ENCODE measurements around the gene KLHL29.

Gene KLHL29

DNA sequence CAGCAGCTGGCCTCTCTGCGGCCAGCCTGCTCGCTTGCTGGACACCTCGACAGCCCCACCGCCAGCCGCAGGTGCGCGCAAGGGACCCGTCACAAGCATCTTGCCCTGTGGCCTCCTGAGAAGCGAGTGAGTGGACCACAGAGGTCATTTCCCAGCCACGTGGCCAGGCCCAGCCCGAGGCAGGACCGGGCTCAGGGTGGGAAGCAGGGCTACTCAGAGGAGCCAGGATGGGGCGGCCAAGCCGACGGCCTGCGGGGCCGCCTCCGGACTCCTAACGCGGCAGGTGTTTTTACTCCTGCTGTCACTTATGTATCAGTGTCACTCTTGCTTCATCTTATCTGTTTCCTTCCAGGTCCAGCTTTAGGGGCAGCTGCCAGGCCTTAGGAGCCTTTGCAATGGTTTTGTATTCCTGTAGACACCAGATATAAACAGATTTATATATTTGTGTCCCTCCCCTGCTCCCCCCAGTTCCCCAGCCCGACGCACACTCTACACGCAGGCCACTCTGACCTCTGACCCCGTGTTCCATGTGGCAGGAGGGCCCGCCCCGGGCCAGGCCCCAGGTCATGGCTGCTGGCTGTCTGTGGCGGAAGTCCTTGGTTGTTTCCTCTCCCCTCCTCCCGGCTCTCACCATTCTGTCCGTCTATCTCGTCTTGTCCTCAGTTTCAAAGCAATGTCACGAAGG lies 305.6 kb downstream of the KLHL29 start:
- no peak for DNase-seq

DNA sequence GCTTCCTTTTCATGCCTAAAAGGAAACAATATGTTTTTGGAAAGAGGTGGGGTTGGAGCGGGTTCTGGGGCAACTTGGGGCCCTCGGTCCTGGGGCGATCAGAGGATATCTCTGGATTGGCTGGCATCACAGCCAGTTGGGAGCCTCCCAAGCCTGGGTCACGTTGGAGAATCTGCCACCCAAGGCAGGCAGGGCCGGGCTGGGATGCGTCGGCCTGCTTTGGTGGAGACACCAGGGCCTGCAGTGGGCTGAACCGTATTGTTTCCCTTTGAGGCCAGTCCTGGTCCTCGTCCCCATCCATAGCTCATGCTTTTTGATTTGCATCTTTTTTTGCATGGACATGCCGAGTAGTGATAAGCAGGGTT lies 306.1 kb downstream of the KLHL29 start:
- DNase-seq: no peak

DNA sequence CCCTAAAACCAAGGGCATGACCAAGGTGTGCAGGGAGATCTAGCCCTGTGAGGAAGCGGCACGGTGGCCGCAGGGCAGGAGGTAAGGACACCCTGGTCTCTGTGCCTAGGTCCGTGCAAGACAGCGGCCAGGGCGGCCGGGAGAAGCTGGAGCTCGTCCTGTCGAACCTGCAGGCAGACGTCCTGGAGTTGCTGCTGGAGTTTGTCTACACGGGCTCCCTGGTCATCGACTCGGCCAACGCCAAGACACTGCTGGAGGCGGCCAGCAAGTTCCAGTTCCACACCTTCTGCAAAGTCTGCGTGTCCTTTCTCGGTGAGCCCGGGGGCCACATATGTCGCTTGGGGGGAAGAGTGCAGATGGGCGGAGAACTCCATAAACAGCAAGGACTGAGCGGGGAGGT lies 306.6 kb downstream of the KLHL29 start:
- DNase-seq: no peak

DNA sequence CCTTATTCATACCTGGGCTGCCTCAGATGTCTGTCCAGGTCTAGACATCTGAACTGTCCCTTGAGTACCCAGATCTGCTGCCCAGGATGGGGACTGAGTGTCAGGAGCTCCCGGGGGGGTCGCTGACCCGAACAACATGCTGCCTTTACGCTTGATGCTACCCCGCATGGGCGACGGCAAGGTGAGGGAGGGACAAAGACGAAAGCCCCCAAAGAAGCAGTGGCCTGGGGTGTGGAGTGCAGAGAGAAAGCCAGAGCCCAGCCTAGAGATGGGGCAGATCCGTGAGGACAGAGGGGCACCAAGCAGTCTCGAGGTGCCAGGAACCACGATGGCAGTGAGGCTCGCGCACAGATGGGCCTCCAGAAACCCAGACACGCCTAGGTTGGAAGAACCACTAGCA lies 307.3 kb downstream of the KLHL29 start:
- no peak for DNase-seq

DNA sequence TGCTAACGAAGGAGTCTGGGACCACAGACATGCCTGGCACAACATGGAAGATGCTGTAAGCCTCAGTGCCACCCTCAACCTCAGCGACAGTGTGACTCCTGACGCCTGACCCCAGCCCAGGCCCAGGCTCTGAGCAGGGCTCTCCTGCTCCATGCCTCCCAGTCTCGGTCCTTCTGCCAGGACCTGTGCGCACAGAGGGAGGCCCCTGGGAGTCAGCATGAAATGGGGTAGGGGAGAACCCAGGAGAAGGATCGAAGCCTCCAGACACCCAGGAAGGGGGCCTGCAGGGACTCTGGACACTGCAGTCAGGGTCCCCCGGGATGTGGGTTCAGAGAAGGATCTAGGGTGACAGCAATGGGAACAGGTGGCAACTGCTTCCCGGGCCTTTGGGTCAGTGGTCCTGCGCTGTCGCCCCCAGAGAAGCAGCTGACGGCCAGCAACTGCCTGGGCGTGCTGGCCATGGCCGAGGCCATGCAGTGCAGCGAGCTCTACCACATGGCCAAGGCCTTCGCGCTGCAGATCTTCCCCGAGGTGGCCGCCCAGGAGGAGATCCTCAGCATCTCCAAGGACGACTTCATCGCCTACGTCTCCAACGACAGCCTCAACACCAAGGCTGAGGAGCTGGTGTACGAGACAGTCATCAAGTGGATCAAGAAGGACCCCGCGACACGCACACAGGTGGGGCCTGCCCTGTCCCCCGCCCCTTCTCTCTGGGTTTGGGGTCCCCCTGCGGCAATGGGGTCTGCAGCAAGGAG lies 308.0 kb downstream of the KLHL29 start:
- DNase-seq: no peak

DNA sequence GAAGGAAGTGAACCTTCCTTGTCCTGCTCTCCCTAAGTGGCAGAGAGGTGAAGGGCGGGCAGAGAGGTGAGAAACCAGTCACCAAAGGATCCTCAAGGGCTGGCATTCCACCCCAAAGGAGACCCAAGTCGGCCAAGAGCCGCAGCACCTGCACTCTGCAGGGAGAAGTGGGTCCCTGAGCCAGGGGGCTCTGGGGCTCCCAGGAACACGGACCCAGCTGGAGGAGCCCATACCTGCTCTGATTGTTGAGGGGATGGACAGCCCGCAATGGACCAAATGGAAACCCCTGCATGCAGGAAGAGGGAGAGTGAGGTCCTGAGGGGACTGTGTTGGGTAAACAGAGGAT lies 308.6 kb downstream of the KLHL29 start:
- DNase-seq: no peak

DNA sequence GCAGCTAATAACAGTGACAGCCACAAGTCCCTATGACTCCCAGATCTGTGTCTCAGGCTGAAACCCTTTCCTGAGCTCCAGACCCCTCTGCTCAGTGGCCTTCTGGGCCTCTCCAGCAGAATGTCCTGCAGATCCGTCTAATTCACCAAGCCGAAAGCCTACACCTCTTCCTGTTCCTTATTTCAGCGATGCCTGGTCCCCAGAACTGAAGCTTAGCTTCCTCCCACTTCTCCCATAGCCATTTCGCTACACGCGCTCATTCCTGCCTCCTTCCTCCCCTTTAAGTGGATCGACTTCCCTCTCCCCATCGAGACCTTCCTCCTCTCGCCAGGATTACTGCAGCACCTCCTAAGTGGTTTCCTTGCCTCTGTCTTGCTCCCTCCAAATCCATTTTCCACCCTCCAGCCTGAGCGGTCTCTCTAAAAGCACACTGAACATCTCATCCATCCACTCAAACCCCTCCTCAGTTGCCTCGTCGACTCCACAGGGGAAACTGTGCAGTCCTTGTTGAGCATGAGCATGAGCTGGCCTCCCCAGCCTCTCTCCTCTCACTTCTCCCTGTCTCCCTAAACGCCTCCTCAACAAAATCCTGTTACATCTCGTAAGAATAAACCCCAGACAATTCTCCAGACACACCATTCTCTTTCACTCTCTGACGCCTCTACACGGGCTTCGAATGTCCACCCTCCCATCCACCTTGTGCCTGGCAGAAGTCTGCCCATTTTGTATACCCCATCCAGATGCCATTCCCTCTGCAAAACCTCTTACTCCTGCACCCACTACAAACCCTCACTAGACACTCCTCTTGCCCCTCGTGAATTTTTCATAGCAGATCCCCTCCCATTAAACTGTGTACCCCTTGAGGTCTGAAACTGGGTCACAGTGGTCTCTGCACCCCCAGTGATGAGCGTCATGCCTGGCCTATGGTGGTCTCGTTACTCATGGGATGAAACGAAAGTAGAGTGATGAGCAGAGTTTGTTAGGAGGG lies 309.4 kb downstream of the KLHL29 start:
- DNase-seq: no peak

DNA sequence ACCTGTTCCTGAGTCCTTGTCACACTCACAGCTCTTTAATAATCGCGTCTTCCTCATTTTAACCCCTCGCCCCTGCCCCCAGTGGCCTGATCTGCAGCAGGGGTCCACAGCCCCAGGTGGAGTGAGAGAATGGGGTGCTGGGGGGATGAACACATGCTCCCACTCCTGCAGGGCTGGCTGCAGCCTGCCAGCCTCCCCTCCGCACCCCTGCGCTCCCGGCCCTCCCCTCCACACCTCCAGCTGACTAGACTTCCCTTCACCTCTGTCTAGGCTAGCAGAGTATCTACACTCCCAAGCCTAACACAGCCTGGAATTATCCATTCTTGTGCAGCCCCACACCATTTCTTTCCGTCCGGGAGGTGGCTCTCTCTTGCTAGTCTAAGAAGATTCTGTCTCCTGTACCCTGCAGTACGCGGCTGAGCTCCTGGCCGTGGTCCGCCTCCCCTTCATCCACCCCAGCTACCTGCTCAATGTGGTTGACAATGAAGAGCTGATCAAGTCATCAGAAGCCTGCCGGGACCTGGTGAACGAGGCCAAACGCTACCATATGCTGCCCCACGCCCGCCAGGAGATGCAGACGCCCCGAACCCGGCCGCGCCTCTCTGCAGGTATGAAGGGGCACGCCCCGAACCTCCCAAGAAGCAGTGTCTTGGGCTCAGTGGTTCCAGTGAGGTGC lies 310.4 kb downstream of the KLHL29 start:
- DNase-seq: no peak

DNA sequence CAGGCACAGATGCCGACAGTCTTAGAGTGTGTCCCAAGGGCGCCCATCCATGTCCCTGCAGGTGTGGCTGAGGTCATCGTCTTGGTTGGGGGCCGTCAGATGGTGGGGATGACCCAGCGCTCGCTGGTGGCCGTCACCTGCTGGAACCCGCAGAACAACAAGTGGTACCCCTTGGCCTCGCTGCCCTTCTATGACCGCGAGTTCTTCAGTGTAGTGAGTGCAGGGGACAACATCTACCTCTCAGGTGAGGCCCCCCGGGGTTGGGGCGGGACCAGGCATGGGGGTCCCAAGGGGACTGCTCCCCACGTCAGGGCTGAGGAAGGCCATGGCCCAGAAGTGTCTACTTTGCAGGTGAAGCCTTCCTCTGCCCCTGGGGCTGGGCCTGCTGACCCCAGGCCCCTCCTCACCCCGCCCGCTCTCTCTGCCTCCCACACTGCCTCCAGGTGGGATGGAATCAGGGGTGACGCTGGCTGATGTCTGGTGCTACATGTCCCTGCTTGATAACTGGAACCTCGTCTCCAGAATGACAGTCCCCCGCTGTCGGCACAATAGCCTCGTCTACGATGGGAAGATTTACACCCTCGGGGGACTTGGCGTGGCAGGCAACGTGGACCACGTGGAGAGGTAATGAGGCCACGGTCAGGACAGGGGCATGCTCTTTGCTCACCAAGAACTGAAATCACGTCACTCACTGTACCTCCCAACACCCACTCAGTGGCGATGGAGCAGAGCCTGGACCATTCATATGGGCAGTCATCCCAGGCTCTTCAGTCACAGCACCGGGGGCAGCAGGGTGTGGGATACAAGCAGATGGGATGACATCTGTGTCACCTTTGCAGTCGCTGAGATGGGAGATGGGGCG lies 311.1 kb downstream of the KLHL29 start:
- DNase-seq: no peak

DNA sequence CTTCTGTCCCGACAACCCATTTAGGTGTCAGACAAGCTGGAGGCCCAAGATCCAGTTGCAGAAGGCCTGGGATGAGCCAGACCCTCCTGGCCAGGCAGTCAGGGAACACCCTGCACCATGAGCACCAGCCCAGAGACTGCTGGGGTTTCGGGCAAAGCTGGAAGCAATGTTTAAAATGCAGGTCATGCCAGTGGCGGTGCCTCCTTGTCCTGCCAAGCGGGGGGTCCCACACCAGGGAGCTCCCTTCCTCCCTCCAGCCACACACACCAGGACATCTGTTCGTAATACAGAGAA lies 311.7 kb downstream of the KLHL29 start:
- no peak for DNase-seq

DNA sequence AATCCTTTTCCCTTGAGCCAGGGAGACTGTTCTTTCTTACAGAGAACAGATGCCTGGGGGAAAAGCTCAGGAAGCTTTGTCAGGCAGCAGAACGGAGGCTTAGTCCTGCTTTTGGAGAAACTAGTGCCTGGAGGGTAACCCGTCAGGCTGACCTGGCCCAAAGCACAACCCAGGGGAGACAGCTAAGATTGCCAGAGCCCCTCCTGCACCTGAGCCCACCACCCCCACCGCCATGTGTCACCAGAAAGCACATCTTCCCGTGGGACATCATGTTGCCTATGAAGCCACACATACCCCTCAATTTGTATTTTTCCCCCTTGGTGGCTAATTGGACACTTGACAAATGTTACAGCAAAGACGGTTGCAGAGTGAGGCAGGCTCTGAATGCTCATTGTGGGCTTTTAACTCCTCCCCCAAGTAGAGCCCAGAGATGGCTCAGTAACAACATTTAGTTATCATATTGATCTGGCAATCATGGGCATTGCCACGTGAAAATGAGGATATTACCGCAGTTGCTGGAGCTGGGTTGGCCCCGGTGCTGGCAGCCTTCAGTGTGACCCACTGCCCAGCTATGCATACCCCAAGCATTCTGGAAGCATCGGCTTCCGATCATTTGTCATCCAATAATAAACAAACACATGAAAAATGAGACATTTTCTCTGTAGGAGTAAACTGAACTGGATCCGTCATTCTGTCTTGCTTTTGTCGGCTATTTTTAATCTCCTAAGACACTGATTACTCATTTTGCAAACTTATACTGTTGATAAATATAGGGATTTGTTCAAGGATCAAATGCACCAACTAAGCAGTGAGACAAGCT lies 312.5 kb downstream of the KLHL29 start:
- DNase-seq: no peak

DNA sequence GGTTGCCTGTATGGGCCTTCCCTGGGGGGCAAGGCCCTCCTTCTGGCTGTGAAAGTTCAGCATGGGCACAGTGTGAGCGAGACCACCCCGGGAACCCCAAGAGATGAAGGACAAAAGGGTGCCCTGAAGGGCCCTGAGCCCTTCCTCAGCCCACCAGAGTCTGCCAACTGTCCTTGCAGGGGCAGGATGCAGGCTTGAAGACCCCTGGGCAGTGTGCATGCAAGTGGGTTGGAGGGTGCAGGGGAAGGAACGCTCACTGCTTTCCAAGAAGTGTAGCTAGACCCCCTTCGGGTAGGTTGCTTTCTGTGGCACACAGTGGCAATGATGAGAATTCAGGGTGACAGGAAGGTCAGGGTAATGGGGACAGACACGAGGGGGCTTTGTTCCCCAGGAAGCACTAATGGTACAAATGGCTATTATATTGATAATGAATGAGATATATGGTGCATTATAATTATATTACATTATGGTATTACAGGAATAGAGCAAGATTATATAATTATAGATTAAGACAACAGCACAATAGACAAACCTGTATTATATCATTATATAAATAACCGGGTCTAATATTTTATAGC lies 313.2 kb downstream of the KLHL29 start:
- DNase-seq: no peak

DNA sequence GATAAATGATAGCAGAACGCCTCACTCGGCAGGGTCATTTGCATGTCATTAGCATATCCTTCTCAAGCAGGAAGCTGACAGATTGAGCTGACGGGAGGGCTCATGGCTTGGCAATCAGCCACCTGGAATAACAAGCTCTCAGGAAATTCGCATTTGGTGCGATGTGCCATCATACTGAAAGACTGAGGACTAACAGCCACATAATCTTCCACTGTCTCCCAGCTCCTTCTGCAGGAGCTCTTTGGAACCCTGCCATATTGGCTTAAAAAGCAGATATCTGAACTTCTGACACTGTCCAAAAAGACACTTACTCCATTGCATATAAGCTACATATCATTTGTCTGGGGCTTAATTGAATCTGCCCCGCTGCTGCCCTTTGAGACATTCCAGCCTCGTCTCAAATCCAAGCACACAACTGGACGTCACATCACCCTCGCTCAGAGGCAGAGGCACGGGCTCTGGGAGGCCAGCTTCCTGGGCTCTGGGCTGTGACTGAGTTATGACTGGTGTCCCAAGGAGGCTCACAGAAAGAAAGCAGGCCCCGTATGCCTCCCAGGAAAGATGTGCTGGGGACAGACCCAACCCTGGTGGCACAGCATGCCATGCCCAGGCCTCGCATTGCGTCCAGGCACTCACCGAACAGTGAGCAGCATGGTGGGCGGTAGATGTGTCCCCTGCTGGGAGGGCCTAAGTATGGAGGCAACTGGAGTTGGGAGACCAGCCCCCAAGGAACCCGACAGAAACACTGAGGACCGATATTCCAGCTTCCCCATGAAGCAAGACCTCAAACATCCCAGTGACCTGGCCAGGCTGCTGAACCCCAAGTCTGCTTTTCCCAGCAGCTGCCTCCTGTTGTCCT lies 314.0 kb downstream of the KLHL29 start:
- no peak for DNase-seq

DNA sequence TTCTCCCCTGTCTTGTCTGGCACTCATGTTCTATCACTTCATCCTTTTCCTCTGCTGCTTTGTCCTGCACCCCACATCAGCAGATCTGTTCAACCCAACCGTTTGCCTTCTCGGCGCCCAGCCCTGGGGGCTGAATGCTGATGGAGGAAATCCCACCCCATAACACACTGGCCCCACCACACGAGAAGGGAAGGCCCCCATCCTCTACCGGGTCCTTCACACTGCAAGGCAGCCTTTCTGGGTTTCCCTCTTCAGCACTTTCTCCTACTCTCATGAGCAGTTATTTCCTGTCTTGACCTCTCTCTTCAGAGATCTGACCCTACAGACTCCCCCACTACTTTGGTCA lies 314.6 kb downstream of the KLHL29 start:
- no peak for DNase-seq

DNA sequence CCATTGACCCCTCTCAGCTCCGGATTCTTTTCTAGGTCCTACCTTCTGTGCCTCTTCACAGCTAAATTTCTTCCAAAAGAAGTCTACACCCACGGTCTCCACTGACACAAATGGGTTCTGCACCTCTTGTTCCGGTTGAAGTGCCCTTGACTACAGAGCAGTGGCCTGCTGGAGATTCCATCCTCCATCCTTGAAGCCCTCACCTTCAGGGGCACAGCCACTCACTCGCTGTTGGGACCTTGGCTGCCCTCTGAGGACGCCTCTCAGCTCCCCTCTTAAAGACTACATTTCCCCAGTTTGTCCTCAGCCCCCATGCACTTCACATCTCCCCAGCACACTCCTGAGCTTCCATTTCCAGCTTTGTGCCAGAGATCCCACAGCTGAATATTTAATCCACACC lies 315.6 kb downstream of the KLHL29 start:
- no peak for DNase-seq

DNA sequence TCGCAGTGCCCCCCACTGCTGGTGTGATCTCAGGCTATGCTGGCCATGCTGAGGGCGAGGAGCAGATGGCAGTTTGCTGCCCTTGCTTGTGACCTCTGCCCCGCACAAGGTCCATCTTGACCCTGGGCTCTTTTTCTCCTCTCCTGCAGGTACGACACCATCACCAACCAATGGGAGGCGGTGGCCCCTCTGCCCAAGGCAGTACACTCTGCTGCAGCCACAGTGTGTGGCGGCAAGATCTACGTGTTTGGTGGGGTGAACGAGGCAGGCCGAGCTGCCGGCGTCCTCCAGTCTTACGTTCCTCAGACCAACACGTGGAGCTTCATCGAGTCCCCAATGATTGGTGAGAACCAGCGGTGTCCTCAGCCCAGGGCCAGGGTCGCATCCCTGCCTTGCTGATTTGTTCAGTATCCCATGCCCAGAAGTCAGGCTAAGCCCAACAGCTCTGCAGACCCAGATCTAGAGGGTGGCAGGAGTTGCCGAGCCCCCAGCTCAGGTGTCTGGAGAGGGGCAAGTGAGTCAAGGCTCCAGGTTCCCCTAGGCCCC lies 318.1 kb downstream of the KLHL29 start:
- DNase-seq: no peak

DNA sequence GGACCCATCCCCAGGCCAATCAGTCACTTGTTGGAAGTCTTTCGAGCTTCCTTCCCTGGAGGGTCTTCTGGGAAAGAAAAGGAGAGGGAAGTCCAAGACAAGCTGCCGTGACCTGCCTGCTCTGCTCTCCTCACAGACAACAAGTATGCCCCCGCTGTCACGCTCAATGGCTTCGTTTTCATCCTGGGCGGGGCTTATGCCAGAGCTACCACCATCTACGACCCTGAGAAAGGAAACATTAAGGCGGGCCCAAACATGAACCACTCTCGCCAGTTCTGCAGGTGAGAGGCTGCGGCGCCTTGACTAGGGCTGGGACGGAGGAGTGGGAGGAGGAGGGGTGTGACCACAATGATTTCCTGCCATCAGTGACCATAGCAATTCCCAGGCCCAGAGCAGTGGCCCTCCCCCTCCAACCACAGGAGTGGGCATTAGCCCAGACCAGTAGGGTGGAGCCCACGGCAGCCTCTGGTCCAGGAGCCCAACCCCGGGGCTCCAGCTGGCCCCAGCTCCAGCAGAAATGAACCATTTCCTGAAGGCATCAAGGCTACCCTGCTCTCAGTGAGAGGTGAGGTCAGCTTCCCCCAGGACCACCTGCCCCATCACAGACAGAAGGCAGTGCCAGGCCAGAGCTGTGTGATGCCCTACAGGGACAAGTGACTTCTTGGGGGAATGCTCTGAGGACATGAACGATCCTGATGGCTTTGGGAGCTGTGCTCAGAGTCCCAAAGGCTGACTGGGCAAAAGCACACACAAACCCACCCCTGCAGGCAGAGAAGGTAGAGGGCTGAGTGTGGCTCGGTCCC lies 318.8 kb downstream of the KLHL29 start:
- DNase-seq: no peak

DNA sequence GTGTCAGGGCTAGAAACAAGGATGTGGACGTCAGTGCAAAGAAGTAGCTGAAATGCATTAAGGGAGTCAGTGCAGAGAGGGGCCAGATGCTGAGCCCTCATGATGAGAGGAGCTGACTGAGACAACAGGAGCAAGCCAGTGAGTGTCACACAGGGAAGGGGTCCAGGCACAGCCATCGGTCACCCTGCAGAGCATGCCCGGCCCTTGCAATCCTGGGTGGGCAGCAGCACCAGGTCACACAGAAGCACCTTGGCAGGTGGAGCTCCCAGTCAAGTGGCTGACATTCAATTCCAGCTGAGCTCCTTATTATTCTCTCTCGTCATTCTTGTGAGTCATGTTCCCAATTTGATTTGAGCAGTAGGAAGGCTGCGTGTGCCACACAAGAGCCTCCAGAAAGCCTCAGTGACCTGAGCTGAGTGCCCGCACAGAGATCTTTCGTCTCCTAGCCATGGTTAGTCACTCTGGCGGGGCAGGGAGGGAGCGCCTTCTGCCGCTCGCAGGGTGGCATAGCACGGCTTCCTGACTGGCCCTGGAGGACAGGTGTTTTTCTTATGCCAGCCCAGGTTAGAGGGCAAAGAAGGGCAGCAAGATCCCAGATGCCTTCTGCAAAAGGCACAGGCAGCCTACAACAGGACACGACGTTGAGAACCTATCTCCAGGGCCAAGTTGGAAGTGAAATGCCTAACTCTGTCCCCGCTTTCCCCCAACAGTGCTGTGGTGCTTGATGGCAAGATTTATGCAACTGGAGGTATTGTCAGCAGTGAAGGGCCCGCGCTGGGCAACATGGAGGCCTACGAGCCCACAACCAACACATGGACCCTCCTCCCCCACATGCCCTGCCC lies 321.0 kb downstream of the KLHL29 start:
- no peak for DNase-seq

Data from DMS79 (cell line).